ENCODE measurements around the gene ANKS1A. TPM values are rescaled to one million over a fixed set of nuclear protein-coding genes. Genes with fewer than 3 reads are reported as not detected.
A peak's percentile ranks its signal among the peaks of the same experiment; 100 is the strongest.

The ANKS1A gene
- total and polyA plus RNA-seq, 2 experiments from 2014 or later, result 3.2 to 4.4 TPM

GRCh38 chr6:35046103-35046502 lies 157.0 kb downstream of the ANKS1A start:
- Histone ChIP-seq H3K79me2 (ENCODE audit: insufficient read depth) (no peaks in the 10 kb centered on the region), H3K36me3 (ENCODE audit: low read depth) (no peaks in the 10 kb centered on the region), H3K27me3 (replicated peaks; ENCODE audit: insufficient read depth) (no peaks in the 10 kb centered on the region), H3K9me3 (ENCODE audit: low read depth) (no peaks in the 10 kb centered on the region), H3K4me3 (no peak overlapping the region), H3K27ac (no peak overlapping the region), H3K9me2 (ENCODE audit: insufficient read depth) (no peaks in the 10 kb centered on the region), H2AFZ (no peak overlapping the region), H3K9ac (no peak overlapping the region), H3K4me2 (ENCODE audit: unreplicated experiment) (no peak overlapping the region), H3F3A (ENCODE audit: insufficient read depth) (peaks cover 41% of the 10 kb centered on the region), H4K20me1 (ENCODE audit: insufficient read depth) (no peaks in the 10 kb centered on the region), H3K4me1 (ENCODE audit: insufficient read depth) (peaks cover 55% of the 10 kb centered on the region)
- DNase-seq, result no peak
- in situ Hi-C loops (cut with MboI), result no loop called here
- whole genome bisulfite sequencing, 2 experiments (ENCODE audit: low coverage in 1 of 2, low lambda C conversion rate in 2 of 2, missing lambda C conversion rate in 2 of 2), result 54 to 60% methylated on average over 3 of the region's 3 CpGs
- TF ChIP-seq EZH2phosphoT487 (IDR thresholded peaks at IDR 0.05; ENCODE audit: insufficient read depth, low read depth) (no peak), EZH2 (IDR thresholded peaks at IDR 0.05; ENCODE audit: insufficient read depth, poor library complexity, severe bottlenecking) (no peak)

- Histone ChIP-seq H3K4me1 (ENCODE audit: insufficient read depth) (peaks cover 55% of the 10 kb centered on the region), H3K9me2 (ENCODE audit: insufficient read depth) (no peaks in the 10 kb centered on the region), H2AFZ (no peak overlapping the region), H3K9me3 (ENCODE audit: low read depth) (no peaks in the 10 kb centered on the region), H3K79me2 (ENCODE audit: insufficient read depth) (no peaks in the 10 kb centered on the region), H3K4me2 (ENCODE audit: unreplicated experiment) (peak overlapping the region; percentile 82), H4K20me1 (ENCODE audit: insufficient read depth) (no peaks in the 10 kb centered on the region), H3K27me3 (replicated peaks; ENCODE audit: insufficient read depth) (no peaks in the 10 kb centered on the region), H3K4me3 (no peak overlapping the region), H3K36me3 (ENCODE audit: low read depth) (no peaks in the 10 kb centered on the region), H3K27ac (peak overlapping the region; percentile 72), H3F3A (ENCODE audit: insufficient read depth) (peaks cover 41% of the 10 kb centered on the region), H3K9ac (0 out of 2 replicates have a peak overlapping the region, but pooled peaks have one; percentile 23)
- in situ Hi-C loops (cut with MboI), result no loop called here
- TF ChIP-seq EZH2 (IDR thresholded peaks at IDR 0.05; ENCODE audit: insufficient read depth, poor library complexity, severe bottlenecking), result no peak
- 88 to 97% methylated on average over 1 of the region's 1 CpG for WGBS, 2 experiments (ENCODE audit: low coverage in 1 of 2, low lambda C conversion rate in 2 of 2, missing lambda C conversion rate in 2 of 2)
- DNase-seq, result peak; percentile 10
These were observed 157.8 kb downstream of the ANKS1A start for GRCh38 chr6:35046862-35047261.

- Histone ChIP-seq H3K4me2 (ENCODE audit: unreplicated experiment) (peak overlapping the region; percentile 82), H3K9me3 (ENCODE audit: low read depth) (no peaks in the 10 kb centered on the region), H3K27me3 (replicated peaks; ENCODE audit: insufficient read depth) (no peaks in the 10 kb centered on the region), H3K27ac (peak overlapping the region; percentile 72), H3F3A (ENCODE audit: insufficient read depth) (peaks cover 41% of the 10 kb centered on the region), H3K4me3 (peak overlapping the region; percentile 38; the same call in 1 of the 2 replicates), H4K20me1 (ENCODE audit: insufficient read depth) (no peaks in the 10 kb centered on the region), H2AFZ (peak overlapping the region; percentile 80), H3K79me2 (ENCODE audit: insufficient read depth) (no peaks in the 10 kb centered on the region), H3K36me3 (ENCODE audit: low read depth) (no peaks in the 10 kb centered on the region), H3K4me1 (ENCODE audit: insufficient read depth) (peaks cover 55% of the 10 kb centered on the region), H3K9ac (peak overlapping the region; percentile 23), H3K9me2 (ENCODE audit: insufficient read depth) (no peaks in the 10 kb centered on the region)
- no peak for TF ChIP-seq EZH2 (IDR thresholded peaks at IDR 0.05; ENCODE audit: insufficient read depth, poor library complexity, severe bottlenecking)
- no peak for TF ChIP-seq EZH2phosphoT487 (IDR thresholded peaks at IDR 0.05; ENCODE audit: insufficient read depth, low read depth)
- WGBS, 2 experiments (ENCODE audit: low coverage in 1 of 2, low lambda C conversion rate in 2 of 2, missing lambda C conversion rate in 2 of 2), result 8 to 12% methylated on average over 7 of the region's 7 CpGs
- DNase-seq, result peak; percentile 84
- in situ Hi-C loops (cut with MboI), result no loop called here
These were observed 158.4 kb downstream of the ANKS1A start for GRCh38 chr6:35047265-35048011.

- peak overlapping the region; percentile 23 for H3K9ac ChIP-seq
- H3K4me1 ChIP-seq (ENCODE audit: insufficient read depth), result peaks cover 55% of the 10 kb centered on the region
- H3K27me3 ChIP-seq (replicated peaks; ENCODE audit: insufficient read depth), result no peaks in the 10 kb centered on the region
- WGBS, 2 experiments (ENCODE audit: low coverage in 1 of 2, low lambda C conversion rate in 2 of 2, missing lambda C conversion rate in 2 of 2), result 20 to 23% methylated on average over 12 of the region's 12 CpGs
- no peaks in the 10 kb centered on the region for H3K9me2 ChIP-seq (ENCODE audit: insufficient read depth)
- no peaks in the 10 kb centered on the region for H3K36me3 ChIP-seq (ENCODE audit: low read depth)
- H3K4me3 ChIP-seq, result peak overlapping the region; percentile 38
- no peaks in the 10 kb centered on the region for H3K9me3 ChIP-seq (ENCODE audit: low read depth)
- H3K27ac ChIP-seq, result peak overlapping the region; percentile 72
- H4K20me1 ChIP-seq (ENCODE audit: insufficient read depth), result no peaks in the 10 kb centered on the region
- H3K4me2 ChIP-seq (ENCODE audit: unreplicated experiment), result peak overlapping the region; percentile 82
- in situ Hi-C loops (cut with MboI), result no loop called here
- peak; percentile 64 for DNase-seq
- TF ChIP-seq EZH2 (IDR thresholded peaks at IDR 0.05; ENCODE audit: insufficient read depth, poor library complexity, severe bottlenecking) (no peak), EZH2phosphoT487 (IDR thresholded peaks at IDR 0.05; ENCODE audit: insufficient read depth, low read depth) (no peak)
- no peaks in the 10 kb centered on the region for H3K79me2 ChIP-seq (ENCODE audit: insufficient read depth)
- H2AFZ ChIP-seq, result peak overlapping the region; percentile 80
- peaks cover 41% of the 10 kb centered on the region for H3F3A ChIP-seq (ENCODE audit: insufficient read depth)
These were observed 159.1 kb downstream of the ANKS1A start for GRCh38 chr6:35048031-35048613.
